HG03097 (cell line): Measurements from ENCODE around the gene CDH4.

Experiments used
- ATAC-seq: cut with Tn5 transposase; IDR thresholded peaks from one replicate; pipeline ENCODE4 v1.9.1; 2021; ENCODE audit not compliant: unreplicated experiment, low FRiP score

The CDH4 gene

GRCh38 chr20:61654726-61655125 is 402.7 kb downstream of the CDH4 start:
- ATAC-seq = no peak

DNA sequence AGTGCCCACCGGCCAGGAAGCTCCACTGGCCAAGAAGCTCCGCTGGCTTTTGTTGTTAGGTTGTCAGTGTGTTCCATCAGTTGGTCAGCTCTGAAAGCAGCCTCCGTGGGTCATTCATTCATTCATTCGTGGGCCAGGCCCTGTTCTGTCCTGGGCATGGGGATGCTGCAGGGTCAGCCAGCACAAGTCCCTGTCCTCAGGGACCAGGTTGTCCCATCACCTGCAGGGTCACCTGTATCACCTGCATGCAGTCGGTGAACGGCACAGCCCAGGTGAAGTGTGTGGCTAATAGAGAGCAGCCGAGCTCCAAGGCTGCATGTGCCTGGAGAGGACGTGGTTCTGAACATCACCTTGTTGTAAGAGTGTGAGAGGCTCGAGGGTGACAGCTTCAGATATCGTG is 403.5 kb downstream of the CDH4 start:
- no peak for ATAC-seq

GRCh38 chr20:61656198-61656597 is 404.1 kb downstream of the CDH4 start:
- ATAC-seq = no peak

- ATAC-seq = no peak
Measured at GRCh38 chr20:61657721-61658377, 405.8 kb downstream of the CDH4 start.

DNA sequence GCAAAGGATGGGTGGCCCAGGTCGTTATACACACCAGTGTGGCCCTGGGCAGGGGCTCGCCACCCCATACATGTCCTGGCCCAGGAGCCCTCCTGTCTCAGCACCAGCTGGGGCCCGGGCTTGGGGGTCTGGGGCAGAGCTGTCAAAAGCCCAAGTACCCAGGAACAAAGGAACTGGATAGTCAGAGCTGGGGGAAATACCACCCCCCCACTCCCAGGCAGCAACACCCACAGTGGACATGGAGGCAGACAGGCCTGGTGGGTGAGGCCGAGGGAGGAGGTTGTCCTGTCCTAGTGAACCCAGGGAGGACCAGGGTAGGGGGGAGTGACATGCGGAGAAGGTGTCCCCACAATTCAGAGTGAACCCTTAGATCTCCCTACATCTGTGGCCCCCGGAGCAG is 406.5 kb downstream of the CDH4 start:
- ATAC-seq = no peak

DNA sequence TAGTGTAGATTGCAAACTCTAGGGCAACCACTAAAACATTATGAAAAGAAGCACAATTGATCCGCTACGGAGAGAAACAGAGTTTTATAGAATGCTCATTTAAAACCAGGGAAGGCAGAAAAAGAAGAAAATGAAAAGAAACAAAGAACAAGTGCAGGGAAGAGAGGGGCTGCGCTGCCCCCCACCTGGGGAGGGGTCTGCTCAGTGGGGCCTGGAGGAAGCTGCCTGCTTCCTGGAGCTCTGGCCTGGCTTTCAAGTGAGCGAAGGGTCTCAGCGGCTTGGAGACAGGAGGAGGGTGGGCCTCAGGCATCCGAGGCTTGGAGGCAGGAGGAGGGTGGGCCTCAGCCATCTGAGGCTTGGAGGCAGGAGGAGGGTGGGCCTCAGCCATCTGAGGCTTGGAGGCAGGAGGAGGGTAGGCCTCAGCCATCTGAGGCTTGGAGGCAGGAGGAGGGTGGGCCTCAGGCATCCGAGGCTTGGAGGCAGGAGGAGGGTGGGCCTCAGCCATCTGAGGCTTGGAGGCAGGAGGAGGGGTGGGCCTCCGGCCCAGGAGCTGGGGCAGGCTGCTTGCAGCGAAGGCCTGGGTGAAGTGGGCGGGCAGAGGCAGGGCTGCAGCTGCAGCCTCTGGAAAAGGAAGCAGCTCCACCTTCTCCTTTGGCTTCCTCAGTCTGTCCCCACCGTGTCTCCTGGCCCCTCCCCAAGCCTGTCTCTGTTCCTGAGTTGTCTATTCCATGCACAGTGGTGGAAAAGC is 407.4 kb downstream of the CDH4 start:
- ATAC-seq = no peak

DNA sequence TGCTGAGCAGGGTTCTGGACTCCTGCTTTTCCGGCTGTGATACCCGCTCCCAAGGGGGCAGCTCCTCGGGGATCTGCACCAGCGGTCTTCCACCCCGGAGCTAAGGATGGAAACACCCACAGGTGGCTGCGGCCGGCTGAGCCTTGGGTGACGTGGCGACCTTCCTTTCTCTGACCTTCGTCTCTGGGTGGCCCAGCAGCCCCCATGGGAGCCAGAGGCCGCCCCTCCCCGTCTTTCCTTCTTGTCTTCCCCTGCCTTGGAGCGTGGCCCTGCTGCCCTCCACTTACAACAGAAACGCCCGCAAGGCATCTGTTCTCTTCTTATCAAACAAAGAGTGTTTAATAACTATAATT is 407.9 kb downstream of the CDH4 start:
- no peak for ATAC-seq

GRCh38 chr20:61660559-61660958 is 408.5 kb downstream of the CDH4 start:
- ATAC-seq = no peak

DNA sequence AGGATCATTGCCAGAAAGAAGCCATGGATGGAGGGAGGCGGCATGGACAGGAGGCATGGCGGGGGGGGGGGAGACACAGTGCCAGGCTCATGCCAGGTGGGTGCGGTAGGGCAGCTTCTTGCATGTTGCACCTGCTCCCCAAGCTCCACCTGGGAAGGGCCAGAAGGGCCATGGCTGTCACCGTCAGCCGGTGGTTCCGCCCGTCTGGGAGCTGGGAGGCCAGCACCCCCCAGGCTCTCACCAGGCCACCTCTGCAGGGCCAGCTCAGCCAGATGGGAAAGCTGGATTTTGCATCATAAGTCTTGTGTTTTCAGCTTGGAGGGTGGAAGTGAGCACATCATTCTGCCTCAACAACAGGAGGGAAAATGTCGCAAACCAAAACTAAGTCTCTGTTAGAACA is 409.0 kb downstream of the CDH4 start:
- no peak for ATAC-seq

DNA sequence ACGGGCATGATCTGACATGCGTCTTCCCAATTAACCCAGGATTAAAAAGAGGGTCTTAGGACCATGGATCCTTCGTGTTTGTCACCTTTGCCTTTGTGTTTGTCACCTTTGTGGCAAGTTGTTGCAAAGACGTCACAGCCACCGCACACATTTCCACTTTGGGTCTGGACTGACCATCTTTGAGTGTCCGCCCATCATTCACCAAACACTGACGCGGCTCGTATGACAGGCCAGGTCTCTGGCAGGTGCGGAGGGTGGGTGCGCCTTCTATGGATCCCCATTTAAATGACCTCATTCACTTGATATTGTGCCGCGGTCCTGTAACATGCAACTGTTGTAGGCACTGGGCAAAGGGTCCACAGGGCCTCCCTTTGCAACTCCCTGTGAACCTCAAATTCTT is 409.5 kb downstream of the CDH4 start:
- no peak for ATAC-seq

GRCh38 chr20:61662226-61662967 is 410.3 kb downstream of the CDH4 start:
- no peak for ATAC-seq

DNA sequence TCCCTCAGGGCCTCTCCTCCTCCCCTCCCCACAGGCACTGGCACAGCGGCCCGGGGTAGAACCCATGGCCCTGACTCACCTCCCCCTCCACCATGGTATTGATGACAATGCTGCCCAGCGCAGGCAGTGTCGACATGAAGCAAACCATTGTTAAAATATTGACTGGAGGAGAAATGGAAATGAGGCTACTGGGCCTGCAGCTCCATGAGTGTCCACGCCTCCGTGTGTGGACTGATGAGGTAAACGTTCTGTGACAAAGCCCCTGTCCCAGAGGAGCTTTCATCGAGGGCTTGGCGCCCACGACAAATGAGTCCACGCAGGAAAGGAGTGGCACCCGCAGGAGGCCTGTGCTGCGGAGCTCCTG is 410.9 kb downstream of the CDH4 start:
- ATAC-seq = no peak

DNA sequence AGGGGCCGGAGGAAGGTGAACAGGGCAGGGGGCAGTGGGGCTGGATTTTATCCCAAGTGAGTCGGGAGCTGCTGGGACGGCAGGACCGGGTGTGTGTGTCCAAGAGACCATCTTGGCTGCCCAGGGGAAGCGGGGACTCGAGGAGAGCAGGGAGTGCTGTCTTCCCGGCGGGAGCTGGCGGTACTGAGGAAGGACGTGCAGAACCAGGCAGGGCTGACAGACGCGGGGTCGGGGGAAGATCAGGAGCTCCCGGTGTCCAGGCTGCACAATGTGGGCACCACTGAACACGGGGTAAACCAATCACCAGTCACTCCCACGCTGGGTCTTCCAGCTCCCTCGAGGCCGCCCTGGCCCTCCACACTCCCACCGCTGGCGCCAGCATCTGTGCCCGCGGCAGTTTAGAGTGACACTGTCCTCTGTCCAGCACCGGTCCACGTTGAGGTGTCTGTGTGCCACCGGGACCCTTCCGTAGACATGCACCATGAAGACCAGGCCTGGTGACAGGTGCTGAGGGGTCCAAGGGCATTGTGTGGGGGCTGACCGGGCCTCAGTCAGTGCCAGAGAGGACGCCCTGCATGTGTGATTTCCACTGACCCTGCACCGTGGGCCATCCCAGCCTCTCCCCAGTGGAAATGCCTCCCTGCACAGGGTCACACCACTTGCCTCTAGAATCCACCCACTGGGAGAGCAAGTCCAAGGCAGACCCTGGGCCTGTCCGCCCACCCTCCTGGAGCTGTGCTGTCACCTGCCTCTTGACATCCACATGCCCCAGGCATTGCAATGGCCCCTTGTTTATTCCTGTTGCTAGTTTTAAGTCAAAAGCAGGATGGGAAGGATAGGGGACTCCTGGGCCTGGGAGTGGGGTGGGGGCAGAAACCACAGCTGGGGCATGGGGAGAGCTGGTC is 411.7 kb downstream of the CDH4 start:
- no peak for ATAC-seq

- ATAC-seq = no peak
Measured at GRCh38 chr20:61664556-61665320, 412.7 kb downstream of the CDH4 start.

DNA sequence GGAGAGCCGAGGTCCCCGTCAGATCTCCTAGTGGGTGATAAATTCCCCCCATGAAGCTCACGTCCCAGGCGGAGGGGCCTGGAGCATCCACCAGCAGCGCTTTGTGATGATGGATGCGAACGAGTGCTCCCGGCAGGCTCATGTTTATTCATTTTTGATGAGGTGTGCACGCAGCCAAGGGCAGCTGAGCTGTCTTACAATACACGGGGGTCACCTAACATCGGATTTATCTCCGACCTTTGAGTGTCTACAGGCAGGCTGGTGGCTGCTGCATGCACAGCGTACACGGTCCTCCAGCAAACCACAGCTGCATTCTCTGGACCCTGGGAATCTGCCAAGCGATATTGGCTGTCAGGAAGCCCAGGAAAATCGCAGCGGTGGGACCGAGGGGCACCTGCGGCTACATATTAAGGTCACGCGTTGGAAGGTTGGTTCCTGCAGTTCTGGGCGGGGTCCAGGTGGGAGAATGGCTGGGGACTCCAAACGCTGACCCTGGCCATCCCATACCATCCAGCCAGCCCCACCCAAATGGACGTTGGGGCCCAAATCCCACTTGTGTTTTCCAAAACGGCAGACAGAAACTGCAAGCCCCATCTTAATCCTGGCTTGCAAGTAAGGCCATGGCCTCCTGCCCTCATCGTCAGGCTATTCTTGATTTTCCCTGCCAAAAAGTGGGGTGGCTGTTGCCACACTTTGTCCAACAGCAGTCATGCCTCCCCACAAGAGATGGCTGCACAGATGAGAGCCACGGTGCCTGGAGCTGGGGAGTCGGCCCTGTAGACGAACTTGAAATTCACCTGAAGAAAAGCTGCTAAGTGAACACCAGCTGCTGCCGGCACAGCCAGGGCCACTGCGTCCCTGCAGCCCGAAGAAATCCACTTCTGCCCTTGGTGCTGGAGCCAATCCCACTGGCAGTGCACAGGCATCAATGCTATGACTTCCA is 413.7 kb downstream of the CDH4 start:
- ATAC-seq = no peak

GRCh38 chr20:61666471-61666832 is 414.4 kb downstream of the CDH4 start:
- no peak for ATAC-seq

- no peak for ATAC-seq
Measured at GRCh38 chr20:61667056-61667792, 415.2 kb downstream of the CDH4 start.

DNA sequence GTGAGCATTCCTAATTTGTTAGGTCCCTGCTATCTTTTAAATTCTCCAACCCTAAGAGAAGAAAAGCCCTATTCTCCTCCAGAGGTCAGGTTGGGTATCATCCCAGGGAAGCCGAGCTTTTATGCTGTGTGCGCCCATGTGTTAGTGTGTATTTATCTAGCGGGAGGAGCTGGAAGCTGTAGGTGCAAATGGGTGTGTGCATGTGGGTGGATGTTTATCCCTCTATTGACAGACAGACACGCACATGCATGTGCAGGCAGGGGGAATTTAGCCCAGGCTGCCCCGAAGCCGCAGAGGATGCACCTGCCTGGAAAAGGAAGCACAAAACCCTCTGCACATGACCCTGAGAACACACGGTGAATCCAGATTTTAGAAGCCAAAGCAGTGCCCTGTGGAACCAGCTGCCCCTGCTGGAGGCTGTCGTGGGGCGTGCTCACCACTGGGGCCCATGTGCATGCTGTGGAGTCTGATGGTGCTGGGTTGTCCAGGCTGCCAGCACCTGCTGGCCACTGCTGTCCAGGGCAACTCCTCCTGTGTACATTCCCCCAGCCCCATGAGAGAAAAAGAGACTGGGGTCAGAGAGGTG is 416.1 kb downstream of the CDH4 start:
- no peak for ATAC-seq
